ENCODE measurements around the gene GPC5. TPM values are rescaled to one million over a fixed set of nuclear protein-coding genes. Genes with fewer than 3 reads are reported as not detected.
"Not testable (repeated sequence)": the region's sequence is repeated elsewhere in the genome, so short reads cannot be mapped to it uniquely, and the experiment has no call there.

GPC5 gene
- total RNA-seq, 1 donor from 2014 or later = 0.99 TPM

DNA sequence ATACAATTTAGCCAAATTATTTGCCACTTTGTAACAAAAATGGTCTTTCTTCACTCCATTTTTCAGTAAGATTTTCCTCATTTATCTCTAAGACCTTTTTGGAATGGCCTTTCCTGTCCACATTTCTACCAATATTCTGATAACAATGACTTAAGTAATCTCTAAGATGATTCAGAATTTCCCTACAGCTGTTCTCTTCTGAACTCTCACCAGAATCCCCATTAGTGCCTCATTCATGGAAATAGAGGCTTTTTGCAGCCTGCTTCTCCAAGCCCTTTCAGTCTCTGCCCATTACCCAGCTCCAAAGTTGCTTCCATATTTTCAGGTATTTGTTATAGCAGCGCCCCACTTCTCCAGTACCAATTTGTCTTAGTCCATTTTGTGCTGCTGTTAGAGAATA lies 867.0 kb downstream of the GPC5 start:
- Mint-ChIP-seq H3K4me1 (ENCODE audit: low read depth) (no peaks in the 10 kb centered on the region), H3K36me3 (ENCODE audit: low read depth) (no peaks in the 10 kb centered on the region), H3K27me3 (ENCODE audit: low read depth) (peaks cover 4% of the 10 kb centered on the region), H3K4me3 (ENCODE audit: unreplicated experiment) (no peak overlapping the region), H3K27ac (ENCODE audit: unreplicated experiment) (no peak overlapping the region), H3K9me3 (ENCODE audit: low read depth) (no peaks in the 10 kb centered on the region)
- no peak for DNase-seq (ENCODE audit: low spot score)
- TF ChIP-seq, protein P1, sequence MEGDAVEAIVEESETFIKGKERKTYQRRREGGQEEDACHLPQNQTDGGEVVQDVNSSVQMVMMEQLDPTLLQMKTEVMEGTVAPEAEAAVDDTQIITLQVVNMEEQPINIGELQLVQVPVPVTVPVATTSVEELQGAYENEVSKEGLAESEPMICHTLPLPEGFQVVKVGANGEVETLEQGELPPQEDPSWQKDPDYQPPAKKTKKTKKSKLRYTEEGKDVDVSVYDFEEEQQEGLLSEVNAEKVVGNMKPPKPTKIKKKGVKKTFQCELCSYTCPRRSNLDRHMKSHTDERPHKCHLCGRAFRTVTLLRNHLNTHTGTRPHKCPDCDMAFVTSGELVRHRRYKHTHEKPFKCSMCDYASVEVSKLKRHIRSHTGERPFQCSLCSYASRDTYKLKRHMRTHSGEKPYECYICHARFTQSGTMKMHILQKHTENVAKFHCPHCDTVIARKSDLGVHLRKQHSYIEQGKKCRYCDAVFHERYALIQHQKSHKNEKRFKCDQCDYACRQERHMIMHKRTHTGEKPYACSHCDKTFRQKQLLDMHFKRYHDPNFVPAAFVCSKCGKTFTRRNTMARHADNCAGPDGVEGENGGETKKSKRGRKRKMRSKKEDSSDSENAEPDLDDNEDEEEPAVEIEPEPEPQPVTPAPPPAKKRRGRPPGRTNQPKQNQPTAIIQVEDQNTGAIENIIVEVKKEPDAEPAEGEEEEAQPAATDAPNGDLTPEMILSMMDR (IDR thresholded peaks at IDR 0.05) = no peak

DNA sequence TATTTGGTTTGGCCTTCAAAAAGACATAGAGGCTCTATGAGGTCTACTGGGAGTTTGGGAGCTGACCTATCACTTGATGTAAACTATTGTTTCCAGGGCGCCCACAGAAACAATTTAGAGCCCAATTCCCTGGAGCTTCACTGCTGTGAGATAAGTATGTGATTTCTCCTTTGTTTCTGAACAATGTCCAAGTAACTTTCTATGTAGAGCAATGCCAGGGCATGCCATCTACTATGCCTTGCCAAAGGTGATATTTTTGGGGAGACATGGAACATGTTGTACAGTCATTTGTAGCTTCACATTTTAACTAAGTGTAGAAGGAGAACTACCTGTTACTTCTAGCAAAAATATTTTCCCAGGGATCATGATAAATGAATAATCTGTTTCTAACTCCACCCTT lies 872.6 kb downstream of the GPC5 start:
- no peak overlapping the region for H3K27ac Mint-ChIP-seq (ENCODE audit: unreplicated experiment)
- no peaks in the 10 kb centered on the region for H3K4me1 Mint-ChIP-seq (ENCODE audit: low read depth)
- peaks cover 4% of the 10 kb centered on the region for H3K27me3 Mint-ChIP-seq (ENCODE audit: low read depth)
- H3K36me3 Mint-ChIP-seq (ENCODE audit: low read depth) = no peaks in the 10 kb centered on the region
- no peak overlapping the region for H3K4me3 Mint-ChIP-seq (ENCODE audit: unreplicated experiment)
- no peak for DNase-seq (ENCODE audit: low spot score)
- peaks cover 3% of the 10 kb centered on the region for H3K9me3 Mint-ChIP-seq (ENCODE audit: low read depth)
- TF ChIP-seq, protein P1 (IDR thresholded peaks at IDR 0.05) = no peak

DNA sequence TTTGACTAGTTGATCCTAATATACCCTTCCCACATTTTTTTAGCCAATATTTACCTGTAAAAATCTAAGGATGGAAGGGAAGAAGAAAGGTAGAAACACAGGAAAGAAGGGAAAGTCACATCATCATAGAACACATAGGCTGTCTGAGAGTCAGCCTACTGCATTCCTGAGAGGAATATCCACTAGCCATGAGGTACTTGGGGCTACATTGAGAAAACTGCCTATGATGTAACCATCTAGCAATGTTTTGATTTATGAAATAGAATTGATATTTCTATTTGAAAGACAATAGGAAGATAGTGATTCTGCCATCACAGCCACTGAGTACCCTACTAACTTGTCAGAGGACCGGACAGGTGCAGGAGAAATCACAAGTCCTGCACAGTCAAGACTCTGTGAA lies 873.8 kb downstream of the GPC5 start:
- Mint-ChIP-seq H3K27ac (ENCODE audit: unreplicated experiment) (no peak overlapping the region), H3K4me1 (ENCODE audit: low read depth) (no peaks in the 10 kb centered on the region), H3K4me3 (ENCODE audit: unreplicated experiment) (no peak overlapping the region), H3K9me3 (ENCODE audit: low read depth) (peaks cover 3% of the 10 kb centered on the region), H3K27me3 (ENCODE audit: low read depth) (peaks cover 4% of the 10 kb centered on the region), H3K36me3 (ENCODE audit: low read depth) (no peaks in the 10 kb centered on the region)
- TF ChIP-seq, protein P1 (IDR thresholded peaks at IDR 0.05) = no peak
- no peak for DNase-seq (ENCODE audit: low spot score)

DNA sequence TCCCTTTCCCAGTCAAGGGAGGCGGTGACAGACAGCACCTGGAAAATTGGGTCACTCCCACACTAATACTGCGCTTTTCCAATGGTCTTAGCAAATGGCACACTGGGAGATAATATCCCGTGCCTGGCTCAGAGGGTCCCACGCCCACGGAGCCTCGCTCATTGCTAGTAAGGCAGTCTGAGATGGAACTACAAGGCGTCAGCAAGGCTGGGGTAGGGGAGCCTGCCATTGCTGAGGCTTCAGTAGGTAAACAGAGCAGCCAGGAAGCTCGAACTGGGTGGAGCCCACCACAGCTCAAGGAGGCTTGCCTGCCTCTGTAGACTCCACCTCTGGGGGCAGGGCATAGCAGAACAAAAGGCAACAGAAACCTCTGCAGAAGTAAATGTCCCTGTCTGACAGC lies 882.6 kb downstream of the GPC5 start:
- not testable (repeated sequence) for H3K4me3 Mint-ChIP-seq (ENCODE audit: unreplicated experiment); H3K36me3 Mint-ChIP-seq (ENCODE audit: low read depth); H3K4me1 Mint-ChIP-seq (ENCODE audit: low read depth); H3K27me3 Mint-ChIP-seq (ENCODE audit: low read depth); H3K27ac Mint-ChIP-seq (ENCODE audit: unreplicated experiment)
- H3K9me3 Mint-ChIP-seq (ENCODE audit: low read depth) = peaks cover 17% of the 10 kb centered on the region
- DNase-seq (ENCODE audit: low spot score) = peak; percentile 57

DNA sequence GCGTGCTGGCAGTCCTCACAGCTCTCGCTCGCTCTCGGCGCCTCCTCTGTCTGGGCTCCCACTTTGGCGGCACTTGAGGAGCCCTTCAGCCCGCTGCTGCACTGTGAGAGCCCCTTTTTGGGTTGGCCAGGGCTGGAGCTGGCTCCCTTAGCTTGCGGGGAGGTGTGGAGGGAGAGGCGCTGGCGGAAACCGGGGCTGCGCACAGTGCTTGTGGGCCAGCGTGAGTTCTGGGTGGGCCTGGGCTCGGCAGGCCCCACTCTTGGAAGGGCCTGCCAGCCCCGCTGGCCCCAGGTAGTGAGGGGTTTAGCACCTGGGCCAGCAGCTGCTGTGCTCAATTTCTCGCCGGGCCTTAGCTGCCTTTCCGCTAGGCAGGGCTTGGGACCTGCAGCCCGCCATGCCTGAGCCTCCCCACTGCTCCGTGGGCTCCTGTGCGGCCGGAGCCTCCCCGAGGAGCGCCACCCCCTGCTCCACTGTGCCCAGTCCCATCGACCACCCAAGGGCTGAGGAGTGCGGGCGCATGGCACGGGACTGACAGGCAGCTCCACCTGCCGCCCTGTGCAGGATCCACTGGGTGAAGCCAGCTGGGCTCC lies 892.4 kb downstream of the GPC5 start:
- not testable (repeated sequence) for H3K4me1 Mint-ChIP-seq (ENCODE audit: low read depth); H3K27ac Mint-ChIP-seq (ENCODE audit: unreplicated experiment); H3K4me3 Mint-ChIP-seq (ENCODE audit: unreplicated experiment); H3K27me3 Mint-ChIP-seq (ENCODE audit: low read depth); H3K36me3 Mint-ChIP-seq (ENCODE audit: low read depth)
- H3K9me3 Mint-ChIP-seq (ENCODE audit: low read depth) = peaks cover 43% of the 10 kb centered on the region
- DNase-seq (ENCODE audit: low spot score) = peak; percentile 71

DNA sequence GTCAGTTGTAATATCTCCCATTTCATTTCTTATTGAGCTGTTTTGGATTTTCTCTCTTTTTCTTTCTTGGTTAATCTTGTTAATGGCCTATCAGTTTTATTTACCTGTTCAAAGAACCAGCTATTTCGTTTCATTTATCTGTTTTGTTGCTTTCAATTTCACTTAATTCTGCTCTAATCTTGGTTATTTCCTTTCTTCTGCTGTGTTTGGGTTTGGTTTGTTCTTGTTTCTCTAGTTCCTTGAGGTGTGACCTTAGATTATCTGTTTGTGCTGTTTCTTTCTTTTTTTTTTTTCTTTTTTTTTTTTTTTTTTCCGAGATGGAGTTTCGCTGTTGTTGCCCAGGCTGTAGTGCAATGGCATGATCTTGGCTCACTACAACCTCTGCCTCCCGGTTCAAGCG lies 896.1 kb downstream of the GPC5 start:
- H3K4me1 Mint-ChIP-seq (ENCODE audit: low read depth); H3K27ac Mint-ChIP-seq (ENCODE audit: unreplicated experiment); H3K36me3 Mint-ChIP-seq (ENCODE audit: low read depth); H3K4me3 Mint-ChIP-seq (ENCODE audit: unreplicated experiment); DNase-seq (ENCODE audit: low spot score); H3K27me3 Mint-ChIP-seq (ENCODE audit: low read depth): not testable (repeated sequence)
- H3K9me3 Mint-ChIP-seq (ENCODE audit: low read depth) = peaks cover 29% of the 10 kb centered on the region

DNA sequence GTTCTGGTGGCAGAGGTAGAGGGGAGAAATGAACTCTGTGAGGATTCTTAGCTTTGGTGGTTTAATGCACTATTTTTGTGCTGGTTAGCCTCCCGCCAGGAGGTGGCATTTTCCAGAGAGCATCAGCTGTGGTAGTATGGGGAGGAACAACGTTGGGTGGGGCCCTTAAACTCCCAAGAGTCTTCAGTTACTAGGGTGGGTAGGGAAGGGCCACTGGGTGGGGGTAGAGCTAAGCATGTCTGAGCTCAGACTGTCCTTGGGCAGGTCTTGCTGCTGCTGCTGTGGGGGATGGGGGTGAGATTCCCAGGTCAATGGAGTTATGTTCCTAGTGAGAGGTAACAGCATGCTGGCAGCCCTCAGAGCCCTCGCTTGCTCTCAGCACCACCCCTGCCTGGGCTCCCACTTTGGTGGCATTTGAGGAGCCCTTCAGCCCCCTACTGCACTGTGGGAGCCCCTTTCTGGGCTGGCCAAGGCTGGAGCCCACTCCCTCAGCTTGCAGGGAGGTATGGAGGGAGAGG lies 897.8 kb downstream of the GPC5 start:
- H3K9me3 Mint-ChIP-seq (ENCODE audit: low read depth) = peaks cover 26% of the 10 kb centered on the region
- not testable (repeated sequence) for H3K27ac Mint-ChIP-seq (ENCODE audit: unreplicated experiment); H3K4me3 Mint-ChIP-seq (ENCODE audit: unreplicated experiment); H3K27me3 Mint-ChIP-seq (ENCODE audit: low read depth); H3K36me3 Mint-ChIP-seq (ENCODE audit: low read depth); H3K4me1 Mint-ChIP-seq (ENCODE audit: low read depth)
- peak; percentile 62 for DNase-seq (ENCODE audit: low spot score)

All from chondrocyte (in vitro differentiated cells).